K562 (cell line): ENCODE measurements around the gene P4HTM. TPM values are rescaled to one million over a fixed set of nuclear protein-coding genes. Genes with fewer than 3 reads are reported as not detected.

ENCODE experiments used
- ATAC-seq: fragments of 200-7000 bp; cut with Tn5 transposase; 3 replicates; pipeline ENCODE4 v1.9.1; 2020; ENCODE audit warnings: moderate library complexity
- BruUV-seq: library from RNA; stranded (reverse); fragments of 400-500 nt; replicated peaks from 2 replicates; lab custom pipeline; 2021; lab: Mats Ljungman, UMichigan
- CTCF ChIA-PET: fragments of 300-600 bp; formaldehyde crosslinking; extraction: SDS; loops from one replicate; lab custom pipeline; 2021; ENCODE audit warnings: low intra/inter-chr PET ratio; lab: Yijun Ruan, JAX
- POLR2A ChIA-PET: fragments of 300-600, 350-650 bp; sonication (Branson Sonifier 250); formaldehyde crosslinking; extraction: SDS; loops from one replicate; lab custom pipeline; 2021; ENCODE audit warnings: antibody characterized with exemption, inconsistent platforms; lab: Yijun Ruan, JAX
- DNase-seq, 4 experiments: peaks; one replicate each; pipeline versions ENCODE4 v3.0.0 to v3.0.0-alpha.2; 2011 to 2018; ENCODE audit warnings: low spot score in 3 of 4, mixed read lengths in 3 of 4; ENCODE audit errors: extremely low read depth in 1 of 4
- FAIRE-seq: peaks from 2 replicates; lab custom pipeline; 2011; peaks lifted over from hg19 to GRCh38; lab: Jason Lieb, UNC
- H2AFZ ChIP-seq: 2 replicates; pipeline ENCODE4 v1.6.0; 2011; ENCODE audit warnings: low read depth, low read length, control low read depth, inconsistent platforms
- H3K27ac ChIP-seq: fragments of 200-600 bp; 3 replicates; pipeline ENCODE4 v1.8.0; 2011; ENCODE audit warnings: low read depth, mild to moderate bottlenecking, control low read depth, inconsistent platforms, low read length, moderate library complexity, mixed read lengths; ENCODE audit errors: extremely low read depth
- H3K27me3 ChIP-seq, 2 experiments: fragments of 300-600 bp in 1 of 2; 2 replicates in 1 of 2; 3 replicates in 1 of 2; pipeline versions ENCODE4 v1.6.0 to v1.8.0; 2011; ENCODE audit warnings: inconsistent platforms in 2 of 2, low read length in 2 of 2, mild to moderate bottlenecking in 1 of 2, mixed read lengths in 1 of 2, moderate library complexity in 1 of 2; ENCODE audit not compliant: control insufficient read depth in 2 of 2, insufficient read depth in 2 of 2
- H3K36me3 ChIP-seq: fragments of 300-600 bp; 3 replicates; pipeline ENCODE4 v1.8.0; 2011; ENCODE audit warnings: mild to moderate bottlenecking, low read length, inconsistent platforms; ENCODE audit not compliant: control insufficient read depth, insufficient read depth
- H3K4me1 ChIP-seq, 2 experiments: fragments of 200-600 bp in 1 of 2; replicated peaks in 1 of 2; 2 replicates in 1 of 2; 3 replicates in 1 of 2; pipeline versions ENCODE4 v1.5.1 to v1.8.0; 2011; ENCODE audit warnings: inconsistent platforms in 2 of 2, low read length in 2 of 2, mild to moderate bottlenecking in 1 of 2, mixed read lengths in 1 of 2, moderate library complexity in 1 of 2; ENCODE audit not compliant: control insufficient read depth in 2 of 2, insufficient read depth in 2 of 2
- H3K4me2 ChIP-seq: 2 replicates; pipeline ENCODE4 v1.6.1; 2011; ENCODE audit warnings: low read length, control low read depth, inconsistent platforms, mixed read lengths; ENCODE audit not compliant: insufficient read depth
- H3K4me3 ChIP-seq: fragments of 200-600 bp; sonication (generic), shearing (Covaris generic); 2 replicates; pipeline ENCODE4 v1.5.1; 2016; ENCODE audit warnings: control low read depth, inconsistent platforms
- H3K79me2 ChIP-seq: fragments of 200-600 bp; 3 replicates; pipeline ENCODE4 v1.8.0; 2011; ENCODE audit warnings: low read length, inconsistent platforms; ENCODE audit not compliant: control insufficient read depth, insufficient read depth
- H3K9ac ChIP-seq, 2 experiments: 2 replicates each; pipeline versions ENCODE4 v1.6.0 to v1.6.1; 2011; ENCODE audit warnings: low read depth in 2 of 2, low read length in 2 of 2, control low read depth in 1 of 2, inconsistent platforms in 1 of 2, mild to moderate bottlenecking in 1 of 2, mixed read lengths in 1 of 2; ENCODE audit not compliant: insufficient read depth in 1 of 2
- H3K9me1 ChIP-seq: one replicate; pipeline ENCODE4 v1.6.0; 2011; ENCODE audit warnings: inconsistent platforms, mild to moderate bottlenecking, low read length, moderate library complexity; ENCODE audit not compliant: control insufficient read depth, insufficient read depth
- H3K9me3 ChIP-seq: replicated peaks from 2 replicates; pipeline ENCODE4 v1.5.1; 2011; ENCODE audit warnings: low read depth, low read length, inconsistent platforms; ENCODE audit not compliant: control insufficient read depth, insufficient read depth
- H4K20me1 ChIP-seq: replicated peaks from 2 replicates; pipeline ENCODE4 v1.6.1; 2011; ENCODE audit warnings: low read length, inconsistent platforms, mixed read lengths; ENCODE audit not compliant: control insufficient read depth, insufficient read depth
- ATF7 ChIP-seq: fragments of 450-650 bp; IDR thresholded peaks from 2 replicates; pipeline ENCODE4 v1.7.1; 2014; ENCODE audit warnings: mild to moderate bottlenecking, moderate library complexity
- CBX2 ChIP-seq: fragments of 200-600 bp; sonication (generic); IDR thresholded peaks from one replicate; pipeline ENCODE4 v1.6.1; 2012; ENCODE audit warnings: mild to moderate bottlenecking, low read length, inconsistent platforms; ENCODE audit not compliant: insufficient read depth, poor library complexity, severe bottlenecking
- ETS2 ChIP-seq: IDR thresholded peaks from 2 replicates; pipeline ENCODE4 v1.6.1; 2016; ENCODE audit warnings: borderline replicate concordance, missing genetic modification characterization, mild to moderate bottlenecking, moderate library complexity, missing compliant biosample characterization; ENCODE audit not compliant: poor library complexity, severe bottlenecking
- GABPA ChIP-seq: fragments of 200-800 bp; sonication (Bioruptor generic); conservative IDR thresholded peaks from 2 replicates; pipeline ENCODE4 v1.6.1; 2016; ENCODE audit warnings: low read depth, missing genetic modification characterization, missing compliant biosample characterization
- NCOA2 ChIP-seq, 2 experiments: fragments of 450-650 bp; IDR thresholded peaks; 2 replicates each; pipeline ENCODE4 v1.6.1; 2018; ENCODE audit warnings: mild to moderate bottlenecking in 2 of 2, moderate library complexity in 1 of 2; ENCODE audit not compliant: partially characterized antibody in 2 of 2
- STAT5B ChIP-seq: fragments of 250-450 bp; sonication (Bioruptor Pico); IDR thresholded peaks from 2 replicates; pipeline ENCODE4 v1.8.0; 2021; ENCODE audit warnings: mild to moderate bottlenecking, inconsistent platforms
- UBTF ChIP-seq, 2 experiments: IDR thresholded peaks; 2 replicates each; pipeline ENCODE4 v1.6.1; 2012; ENCODE audit warnings: improper control_type of control experiment in 2 of 2, low read depth in 2 of 2, low read length in 2 of 2, borderline replicate concordance in 1 of 2
- WGBS: fragments of 100-300 bp; shearing (Covaris generic); methylation state at CpG from one replicate; pipeline ENCODE4 v1.1.6; 2016; ENCODE audit warnings: low coverage, mixed read lengths; ENCODE audit not compliant: insufficient coverage; ENCODE audit errors: missing lambda C conversion rate; 5-methylcytosine and 5-hydroxymethylcytosine counted together
- in situ Hi-C: fragments of 300-500 bp; cut with MboI; formaldehyde crosslinking; loops from 4 replicates; pipeline ENCODE4 v1.15.0; 2018; ENCODE audit warnings: inconsistent platforms, mixed read lengths
- intact Hi-C: fragments of 100-400 bp; cut with micrococcal nuclease; formaldehyde crosslinking; loops from 2 replicates; pipeline ENCODE4 v1.14.2; 2022
- polyA plus RNA-seq, 8 experiments: library from polyadenylated mRNA; depleted of rRNA in 4 of 8; stranded (reverse) in 5 of 8; unstranded in 3 of 8; fragments of >200 nt; fragmentation: Nextera tagmentation in 2 of 8; fragmentation: Illumina TruSeq in 1 of 8; extraction: Ambion mirVana in 2 of 8; extraction: Trizol in 1 of 8; gene quantifications; 2 replicates each; pipeline versions ENCODE4 v1.2.1 to v1.2.3, GENCODE V29; 2011 to 2014; ENCODE audit warnings: inconsistent platforms in 1 of 8, missing spikeins in 1 of 8
- total RNA-seq, 7 experiments: library from RNA; depleted of rRNA in 6 of 7; stranded (reverse); fragments of >200 nt in 6 of 7; fragmentation: Illumina TruSeq in 2 of 7; extraction: Trizol in 2 of 7; gene quantifications; 2 replicates each; pipeline versions ENCODE4 v1.2.1 to v1.2.3, GENCODE V29; 2011 to 2021; ENCODE audit warnings: low replicate concordance in 1 of 7

The P4HTM gene
- total and polyA plus RNA-seq, 9 of the 15 experiments (the other 6 are each of a cell fraction or from before 2014, with no cell fraction given), result 0.09 to 0.66 (median 0.25) TPM; not detected in 2

DNA sequence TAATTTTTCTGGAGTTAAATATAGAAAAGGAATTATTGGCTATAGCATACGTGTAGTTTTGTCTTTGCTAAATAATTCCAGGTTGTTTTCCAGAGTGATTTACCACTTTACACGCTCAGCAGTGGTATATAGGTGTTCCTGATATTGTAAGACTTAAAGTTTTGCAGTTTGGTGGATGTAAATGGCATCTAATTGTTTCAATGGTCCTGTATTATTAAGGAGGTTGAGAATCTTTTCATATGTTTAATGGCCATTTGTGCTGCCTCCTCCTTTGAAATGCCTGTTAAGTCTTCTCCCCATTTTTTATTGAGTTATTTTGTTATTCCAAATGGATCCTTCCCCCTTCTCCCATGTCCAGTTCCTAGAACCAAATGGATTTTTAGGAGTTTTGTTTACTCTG is 26.4 kb upstream of the P4HTM start:
- Histone ChIP-seq H3K27me3 (no peaks in the 10 kb centered on the region), H3K36me3 (peaks cover 67% of the 10 kb centered on the region)
- ATAC-seq, result no peak
- TF ChIP-seq ETS2 (no peak), CBX2 (no peak), ATF7 (no peak), UBTF (IDR thresholded peaks at IDR 0.05; ENCODE audit: borderline replicate concordance in 1 of 2, low read depth in 2 of 2, low read length in 2 of 2) (no peak), NCOA2 (IDR thresholded peaks at IDR 0.05; ENCODE audit: partially characterized antibody in 2 of 2) (no peak), GABPA (tag) (no peak), STAT5B (no peak)
- TF ChIP-seq, all 486 proteins: peak for 0
- WGBS, result 87% methylated on average over 2 of the region's 2 CpGs
- intact Hi-C loops, result no loop called here
- DNase-seq (no peak), FAIRE-seq (no peak)
- H3K4me3 ChIP-seq, result no peak overlapping the region
- H4K20me1 ChIP-seq, result peaks cover 5% of the 10 kb centered on the region; the same call in 1 of the 2 replicates
- ChIA-PET CTCF (no interaction called here), POLR2A (no interaction called here)
- H3K4me2 ChIP-seq, result no peak overlapping the region
- H3K79me2 ChIP-seq, result peaks cover 6% of the 10 kb centered on the region; the same call in 2 of the 3 replicates
- no peak overlapping the region for H2AFZ ChIP-seq
- no peaks in the 10 kb centered on the region for H3K9me3 ChIP-seq
- no peaks in the 10 kb centered on the region for H3K4me1 ChIP-seq
- no peak overlapping the region for H3K9ac ChIP-seq
- H3K9me1 ChIP-seq, result no peaks in the 10 kb centered on the region
- H3K27ac ChIP-seq, result no peak overlapping the region
- no TSS peak for BruUV-seq
- in situ Hi-C loops, result no loop called here
